ENCODE data around the gene TAP2.

The TAP2 gene

DNA sequence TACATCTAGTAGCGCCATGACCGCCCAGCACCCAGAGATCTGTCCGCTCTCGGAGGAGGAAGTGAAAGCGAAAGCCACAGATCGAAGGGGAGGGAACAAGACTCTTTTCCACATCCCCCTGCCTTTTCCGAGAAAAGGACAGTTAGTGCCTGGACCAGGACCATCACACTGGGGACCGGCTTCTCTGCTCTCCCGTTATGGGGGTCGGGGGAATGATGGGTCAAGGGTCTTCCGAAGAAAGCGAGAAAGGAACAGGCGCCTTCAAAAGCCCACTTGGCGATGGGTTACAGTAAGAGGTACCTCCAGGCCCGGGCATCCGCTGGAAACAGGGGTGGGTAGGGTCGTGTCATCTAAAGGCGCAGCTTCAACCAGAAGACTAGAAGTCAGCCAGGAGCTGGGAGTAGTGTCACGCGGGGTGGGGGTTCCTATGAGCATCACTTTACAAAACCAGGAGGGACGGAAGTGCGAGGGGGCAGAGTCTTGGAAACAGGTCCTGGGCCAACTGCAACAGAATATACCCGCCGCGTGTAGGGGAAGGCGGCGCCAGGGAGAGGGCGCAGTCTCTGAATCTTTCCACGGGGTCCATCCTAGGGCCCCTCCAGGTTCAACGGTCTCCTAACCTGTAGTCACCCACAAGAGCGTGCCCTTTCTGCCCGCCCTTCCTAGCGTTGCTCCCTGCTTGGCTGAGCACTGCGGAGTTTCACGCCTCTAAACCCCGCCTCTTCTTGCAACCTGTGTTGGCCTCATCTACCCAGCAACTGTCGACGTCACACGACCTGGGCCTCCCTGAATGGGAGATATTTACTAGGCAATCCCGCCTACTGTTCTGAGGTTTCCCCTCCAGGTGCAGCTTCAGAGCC is 5.7 kb upstream of the TAP2 start, which contains the start of gene PSMB8:
Gene PSMB8, minus strand, starts transcription at position 69 of the 860 bp plus-strand sequence. Its CDS starts 51 bp downstream, at position 18.
- no peak within 1 kb of the TSS for H2AFZ ChIP-seq (ENCODE audit: low read length)

DNA sequence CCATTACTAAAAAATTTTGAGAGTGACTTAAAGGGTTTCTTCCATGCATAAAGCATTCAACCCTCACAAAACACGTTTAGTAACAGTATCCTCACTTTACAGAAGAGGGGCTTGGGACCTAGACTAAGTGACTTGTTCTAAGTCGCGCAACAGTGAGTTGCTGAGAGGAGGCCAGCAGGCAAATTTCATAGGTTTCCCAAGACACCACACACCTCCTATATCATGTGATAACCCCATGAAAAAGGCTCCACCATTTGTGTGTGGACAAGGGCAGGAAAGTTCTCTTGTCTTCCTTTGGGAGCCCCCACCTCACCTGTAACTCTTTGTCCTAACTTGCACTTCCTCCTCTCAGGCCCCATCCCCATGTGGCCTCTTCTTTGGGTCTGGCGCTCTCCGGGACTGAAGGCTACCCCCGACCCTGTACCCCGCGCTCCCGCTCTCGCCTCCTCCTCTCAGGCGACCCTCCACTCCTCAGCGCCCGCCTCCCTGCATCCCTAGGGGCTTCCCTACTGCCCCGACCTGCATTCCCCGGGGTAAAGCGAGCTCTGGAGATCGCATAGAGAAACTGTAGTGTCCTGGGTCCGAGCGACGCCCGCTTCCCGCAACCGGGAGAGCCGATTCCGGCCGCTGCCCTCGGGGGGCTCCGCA is 4.9 kb upstream of the TAP2 start:
- Histone ChIP-seq H3K4me3 (ENCODE audit: low read depth, low read length, poor library complexity, severe bottlenecking) (peak overlapping the region; percentile 82), H3K9me2 (ENCODE audit: low read depth, low read length) (no peaks in the 10 kb centered on the region), H3K9ac (ENCODE audit: low read length) (peak overlapping the region; percentile 97), H3K27me3 (ENCODE audit: insufficient read depth, low read length) (no peaks in the 10 kb centered on the region), H3K36me3 (ENCODE audit: insufficient read depth, low read length) (peaks cover 59% of the 10 kb centered on the region), H3K4me1 (ENCODE audit: insufficient read depth, low read length, severe bottlenecking) (peaks cover 53% of the 10 kb centered on the region), H3K4me2 (ENCODE audit: low read length) (peak overlapping the region; percentile 84), H2AFZ (ENCODE audit: low read length) (no peak overlapping the region), H3F3A (ENCODE audit: insufficient read depth, low read length) (no peaks in the 10 kb centered on the region), H4K20me1 (ENCODE audit: insufficient read depth, low read length) (no peaks in the 10 kb centered on the region), H3K27ac (ENCODE audit: low read depth, low read length, poor library complexity, severe bottlenecking) (peak overlapping the region; percentile 95), H3K9me3 (ENCODE audit: low read length) (no peaks in the 10 kb centered on the region), H3K79me2 (ENCODE audit: insufficient read depth, low read length) (no peaks in the 10 kb centered on the region)
- no peak for TF ChIP-seq CTCF (IDR thresholded peaks at IDR 0.05; ENCODE audit: low read length)
- no peak for TF ChIP-seq EZH2 (IDR thresholded peaks at IDR 0.05; ENCODE audit: borderline replicate concordance, low read length)

More for the DNA sequence above, 5.7 kb upstream of the TAP2 start, which contains the start of gene PSMB8:
- Histone ChIP-seq H3F3A (ENCODE audit: insufficient read depth, low read length) (no peaks in the 10 kb centered on the region), H3K27me3 (ENCODE audit: insufficient read depth, low read length) (no peaks in the 10 kb centered on the region), H3K36me3 (ENCODE audit: insufficient read depth, low read length) (peaks cover 67% of the 10 kb centered on the region), H3K9ac (ENCODE audit: low read length) (peak within 1 kb of the TSS; percentile 97), H3K27ac (ENCODE audit: low read depth, low read length, poor library complexity, severe bottlenecking) (peak within 1 kb of the TSS; percentile 95), H3K9me3 (ENCODE audit: low read length) (no peaks in the 10 kb centered on the region), H3K4me3 (ENCODE audit: low read depth, low read length, poor library complexity, severe bottlenecking) (peak within 1 kb of the TSS; percentile 82), H3K9me2 (ENCODE audit: low read depth, low read length) (no peaks in the 10 kb centered on the region), H3K4me2 (ENCODE audit: low read length) (peak within 1 kb of the TSS; percentile 84), H3K79me2 (ENCODE audit: insufficient read depth, low read length) (no peaks in the 10 kb centered on the region), H3K4me1 (ENCODE audit: insufficient read depth, low read length, severe bottlenecking) (peaks cover 53% of the 10 kb centered on the region), H4K20me1 (ENCODE audit: insufficient read depth, low read length) (no peaks in the 10 kb centered on the region)
- no peak; the same call in 1 of the 2 replicates for TF ChIP-seq CTCF (IDR thresholded peaks at IDR 0.05; ENCODE audit: low read length)
- TF ChIP-seq EZH2 (IDR thresholded peaks at IDR 0.05; ENCODE audit: borderline replicate concordance, low read length): no peak

DNA sequence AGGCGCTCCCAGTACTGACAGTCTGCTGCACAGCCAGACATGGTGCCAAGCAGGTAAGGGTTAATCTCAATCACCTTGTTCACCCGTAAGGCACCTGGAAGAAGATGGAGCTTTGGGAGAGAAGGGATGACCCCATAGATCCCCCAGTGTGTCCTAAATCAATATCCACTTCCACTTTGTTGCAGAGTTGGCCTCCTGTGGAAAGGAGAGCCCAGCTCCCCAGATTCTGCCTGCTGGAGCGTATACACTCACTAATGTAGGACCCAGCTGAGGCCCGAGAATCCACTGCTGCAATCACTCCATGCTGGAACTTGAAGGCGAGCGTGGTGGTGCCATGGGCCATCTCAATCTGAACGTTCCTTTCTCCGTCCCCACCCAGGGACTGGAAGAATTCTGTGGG is 4.2 kb upstream of the TAP2 start:
- Histone ChIP-seq H3K27me3 (ENCODE audit: insufficient read depth, low read length) (no peaks in the 10 kb centered on the region), H3K36me3 (ENCODE audit: insufficient read depth, low read length) (peaks cover 52% of the 10 kb centered on the region), H3K27ac (ENCODE audit: low read depth, low read length, poor library complexity, severe bottlenecking) (peak overlapping the region; percentile 95), H3K9me2 (ENCODE audit: low read depth, low read length) (no peaks in the 10 kb centered on the region), H2AFZ (ENCODE audit: low read length) (no peak overlapping the region), H3K9me3 (ENCODE audit: low read length) (no peaks in the 10 kb centered on the region), H3K4me3 (ENCODE audit: low read depth, low read length, poor library complexity, severe bottlenecking) (peak overlapping the region; percentile 82), H3K9ac (ENCODE audit: low read length) (peak overlapping the region; percentile 97), H3K4me2 (ENCODE audit: low read length) (peak overlapping the region; percentile 84), H4K20me1 (ENCODE audit: insufficient read depth, low read length) (no peaks in the 10 kb centered on the region), H3K4me1 (ENCODE audit: insufficient read depth, low read length, severe bottlenecking) (peaks cover 54% of the 10 kb centered on the region), H3K79me2 (ENCODE audit: insufficient read depth, low read length) (peaks cover 4% of the 10 kb centered on the region; the same call in 1 of the 2 replicates), H3F3A (ENCODE audit: insufficient read depth, low read length) (no peaks in the 10 kb centered on the region)
- TF ChIP-seq CTCF (IDR thresholded peaks at IDR 0.05; ENCODE audit: low read length) (no peak), EZH2 (IDR thresholded peaks at IDR 0.05; ENCODE audit: borderline replicate concordance, low read length) (no peak)

Measured in OCI-LY1 (cell line).